Prostate gland (tissue), 2 donors: ENCODE measurements around the gene TMPRSS6.

Experiments
- POLR2A ChIP-seq: fragments of 450-650 bp; IDR thresholded peaks from one replicate; pipeline ENCODE4 v1.6.1; 2016; ENCODE audit warnings: antibody characterized with exemption, mild to moderate bottlenecking
- TF ChIP-seq, protein P1 (sequence below), 4 experiments: fragments of 200-600 bp in 2 of 4; fragments of 450-650 bp in 2 of 4; sonication (generic) in 2 of 4; IDR thresholded peaks; 1 replicate in 3 of 4; 2 replicates in 1 of 4; pipeline ENCODE4 v1.5.1; 2016 to 2019; ENCODE audit warnings: antibody characterized with exemption in 4 of 4, mild to moderate bottlenecking in 2 of 4, moderate library complexity in 2 of 4

DNA sequence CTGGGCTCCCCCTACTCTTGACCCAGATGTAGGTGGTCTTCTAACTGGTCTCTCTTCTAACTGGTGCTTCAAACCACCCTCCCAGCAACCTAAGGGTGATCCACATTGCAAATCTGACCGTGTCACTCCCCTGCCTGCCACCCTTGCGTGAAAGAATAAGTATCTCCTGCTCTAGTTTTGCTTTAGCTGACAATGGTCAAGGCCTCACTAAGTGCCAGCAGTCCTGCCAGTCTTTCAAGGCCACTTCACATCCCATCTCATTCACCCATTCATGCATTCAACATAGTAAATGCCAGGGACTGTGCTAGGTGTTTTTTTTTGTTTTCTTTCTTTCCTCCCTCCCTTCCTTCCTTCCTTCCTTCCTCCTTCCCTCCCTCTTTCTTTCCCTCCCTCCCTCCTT is 60.3 kb downstream of the TMPRSS6 start:
- TF ChIP-seq, protein P1, sequence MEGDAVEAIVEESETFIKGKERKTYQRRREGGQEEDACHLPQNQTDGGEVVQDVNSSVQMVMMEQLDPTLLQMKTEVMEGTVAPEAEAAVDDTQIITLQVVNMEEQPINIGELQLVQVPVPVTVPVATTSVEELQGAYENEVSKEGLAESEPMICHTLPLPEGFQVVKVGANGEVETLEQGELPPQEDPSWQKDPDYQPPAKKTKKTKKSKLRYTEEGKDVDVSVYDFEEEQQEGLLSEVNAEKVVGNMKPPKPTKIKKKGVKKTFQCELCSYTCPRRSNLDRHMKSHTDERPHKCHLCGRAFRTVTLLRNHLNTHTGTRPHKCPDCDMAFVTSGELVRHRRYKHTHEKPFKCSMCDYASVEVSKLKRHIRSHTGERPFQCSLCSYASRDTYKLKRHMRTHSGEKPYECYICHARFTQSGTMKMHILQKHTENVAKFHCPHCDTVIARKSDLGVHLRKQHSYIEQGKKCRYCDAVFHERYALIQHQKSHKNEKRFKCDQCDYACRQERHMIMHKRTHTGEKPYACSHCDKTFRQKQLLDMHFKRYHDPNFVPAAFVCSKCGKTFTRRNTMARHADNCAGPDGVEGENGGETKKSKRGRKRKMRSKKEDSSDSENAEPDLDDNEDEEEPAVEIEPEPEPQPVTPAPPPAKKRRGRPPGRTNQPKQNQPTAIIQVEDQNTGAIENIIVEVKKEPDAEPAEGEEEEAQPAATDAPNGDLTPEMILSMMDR (IDR thresholded peaks at IDR 0.05): no peak
- TF ChIP-seq POLR2A: no peak
